Measurements from ENCODE around the gene SMAD3.

Gene SMAD3

GRCh38 chr15:67172172-67172571, 106.8 kb downstream of the SMAD3 start:
- no peak for DNase-seq

- no peak for DNase-seq
Measured at GRCh38 chr15:67173005-67173404, 107.6 kb downstream of the SMAD3 start.

DNA sequence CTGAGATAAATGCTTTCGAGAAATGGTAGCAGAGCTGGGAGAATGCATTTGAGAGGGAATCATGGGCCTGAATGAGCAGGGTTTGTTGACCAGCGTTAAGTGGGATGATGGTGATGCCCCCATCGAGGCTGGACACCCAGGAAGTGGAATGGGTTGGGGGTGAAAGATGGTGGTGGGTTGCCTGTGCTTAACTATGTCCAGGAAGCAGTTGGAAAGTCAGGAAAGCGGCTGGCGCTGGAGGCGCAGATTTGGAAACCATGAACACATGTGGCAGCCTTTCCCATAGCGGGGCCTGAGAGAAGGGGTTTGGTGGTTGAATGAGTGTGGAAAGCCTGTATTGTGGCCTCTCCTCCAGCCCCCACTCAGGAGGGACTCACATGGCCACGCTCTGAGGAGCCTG, 108.4 kb downstream of the SMAD3 start:
- no peak for DNase-seq

DNA sequence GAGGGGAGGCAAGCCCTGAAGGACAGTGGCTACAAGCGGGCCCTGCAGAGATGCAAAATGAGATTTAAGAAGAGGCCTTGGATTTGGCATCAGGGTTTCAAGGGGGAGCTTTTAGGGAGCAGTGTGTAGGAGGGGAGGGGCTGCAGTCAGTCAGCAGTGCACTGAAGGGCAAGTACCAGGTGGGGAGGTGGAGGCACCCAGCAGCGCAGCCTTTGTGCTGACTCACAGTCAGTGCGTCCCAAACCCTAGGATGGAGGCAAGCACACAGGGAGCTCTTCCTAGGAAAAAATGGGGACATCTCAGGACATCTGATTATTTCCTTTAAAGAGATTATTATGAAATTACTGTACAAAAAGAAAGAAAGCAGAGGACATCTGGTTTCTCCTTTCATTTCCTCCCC, 109.0 kb downstream of the SMAD3 start:
- DNase-seq: no peak

DNA sequence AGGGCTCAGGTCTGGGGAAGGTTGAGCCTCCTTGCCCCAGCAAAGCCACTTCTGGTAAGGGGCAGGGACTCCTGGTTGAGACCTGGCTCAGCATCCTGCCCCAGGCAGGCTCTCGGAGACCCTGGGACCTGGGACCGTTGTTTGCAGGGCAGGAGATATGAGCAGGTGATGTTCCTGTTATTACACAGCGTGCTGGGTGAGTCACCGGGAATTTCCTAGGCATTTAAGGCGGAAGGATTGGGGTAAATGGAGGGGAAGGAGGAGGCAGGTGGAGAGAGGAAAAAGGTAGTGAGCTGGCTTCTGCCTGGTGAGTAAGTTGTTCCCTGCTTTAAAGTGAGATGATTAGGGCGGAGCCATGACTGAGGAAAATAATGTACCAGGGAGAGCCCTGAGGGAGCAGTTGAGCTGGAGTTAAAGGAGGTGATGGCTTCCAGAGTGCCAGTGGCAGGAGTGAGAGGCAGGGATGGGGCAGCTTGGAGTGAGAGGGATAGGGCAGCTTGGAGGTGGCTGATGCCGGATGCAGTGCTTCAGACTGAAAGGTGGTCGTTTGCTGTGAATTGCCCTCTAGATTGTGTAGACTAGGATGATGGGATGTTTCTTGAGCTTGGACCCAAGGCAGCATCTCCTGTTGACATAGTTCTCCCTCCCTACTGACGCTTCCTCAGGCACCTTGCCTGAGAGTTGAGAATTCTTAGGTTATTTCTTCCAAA, 109.6 kb downstream of the SMAD3 start:
- DNase-seq: no peak

GRCh38 chr15:67175643-67176071, 110.3 kb downstream of the SMAD3 start:
- no peak for DNase-seq

- DNase-seq: no peak
Measured at GRCh38 chr15:67176195-67176971, 111.0 kb downstream of the SMAD3 start.

DNA sequence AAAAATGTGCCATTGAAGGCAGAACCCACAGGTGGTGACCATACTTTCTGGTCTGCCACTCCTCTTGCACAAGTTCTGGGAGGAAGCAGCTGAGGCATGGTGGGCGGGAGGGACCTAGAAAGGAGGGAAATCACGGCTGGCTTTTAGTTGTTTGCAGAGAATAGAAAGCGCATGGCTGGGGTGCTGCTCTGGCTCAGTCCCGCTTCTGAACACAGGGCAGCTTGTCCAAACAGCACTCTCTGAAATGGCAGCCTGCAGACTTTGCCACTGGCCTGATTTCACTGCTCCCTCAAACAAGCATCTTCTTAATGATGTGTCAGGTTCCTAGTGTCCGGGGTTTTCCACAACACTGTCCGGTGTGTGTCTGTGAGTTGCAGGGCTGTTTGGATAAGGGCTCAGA, 112.3 kb downstream of the SMAD3 start:
- no peak for DNase-seq

DNA sequence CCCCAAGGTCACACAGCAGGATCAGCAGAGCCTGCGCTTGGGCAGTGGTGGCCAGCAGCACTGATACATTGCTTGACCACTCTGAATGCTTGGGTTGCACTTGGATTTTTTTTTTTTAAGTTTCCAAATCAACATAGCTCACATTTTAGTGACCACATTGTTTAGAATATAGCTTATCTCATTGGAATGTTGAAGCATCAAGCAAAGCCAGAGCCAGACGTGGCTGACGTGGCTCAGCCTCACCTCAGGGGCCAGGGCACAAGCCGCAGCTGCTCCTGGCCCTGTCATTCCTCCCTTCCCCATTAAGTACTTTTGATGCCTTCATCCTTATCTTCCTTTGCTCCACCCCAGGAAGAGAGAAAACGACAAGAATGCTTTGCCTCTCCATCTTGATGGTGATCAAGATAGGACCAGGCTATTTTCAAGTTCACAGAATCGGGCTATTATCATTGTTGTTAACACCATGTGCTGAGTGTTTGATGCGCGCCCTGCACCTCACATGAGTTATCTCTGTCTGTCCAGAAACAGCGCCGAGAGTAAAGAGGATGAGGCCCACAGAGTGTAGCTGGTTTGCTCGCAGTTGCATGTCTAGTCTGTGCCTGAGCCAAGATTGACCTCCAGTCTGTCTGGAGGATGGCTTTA, 113.3 kb downstream of the SMAD3 start:
- DNase-seq: no peak

- DNase-seq: no peak
Measured at GRCh38 chr15:67179411-67179995, 114.1 kb downstream of the SMAD3 start.

GRCh38 chr15:67180035-67180434, 114.6 kb downstream of the SMAD3 start:
- no peak for DNase-seq

GRCh38 chr15:67180514-67181191, 115.3 kb downstream of the SMAD3 start:
- no peak for DNase-seq

DNA sequence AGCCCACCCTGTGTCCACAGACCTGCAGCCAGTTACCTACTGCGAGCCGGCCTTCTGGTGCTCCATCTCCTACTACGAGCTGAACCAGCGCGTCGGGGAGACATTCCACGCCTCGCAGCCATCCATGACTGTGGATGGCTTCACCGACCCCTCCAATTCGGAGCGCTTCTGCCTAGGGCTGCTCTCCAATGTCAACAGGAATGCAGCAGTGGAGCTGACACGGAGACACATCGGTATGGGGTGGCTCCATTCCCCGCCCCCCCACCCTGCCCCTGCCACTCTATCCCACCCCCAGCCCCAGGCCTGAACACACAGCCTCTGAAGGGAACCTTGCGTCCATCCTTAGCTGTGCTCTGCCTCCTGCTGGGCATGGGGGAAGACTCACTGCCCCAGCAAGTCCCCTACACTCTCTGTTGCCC, 115.8 kb downstream of the SMAD3 start:
- no peak for DNase-seq

DNA sequence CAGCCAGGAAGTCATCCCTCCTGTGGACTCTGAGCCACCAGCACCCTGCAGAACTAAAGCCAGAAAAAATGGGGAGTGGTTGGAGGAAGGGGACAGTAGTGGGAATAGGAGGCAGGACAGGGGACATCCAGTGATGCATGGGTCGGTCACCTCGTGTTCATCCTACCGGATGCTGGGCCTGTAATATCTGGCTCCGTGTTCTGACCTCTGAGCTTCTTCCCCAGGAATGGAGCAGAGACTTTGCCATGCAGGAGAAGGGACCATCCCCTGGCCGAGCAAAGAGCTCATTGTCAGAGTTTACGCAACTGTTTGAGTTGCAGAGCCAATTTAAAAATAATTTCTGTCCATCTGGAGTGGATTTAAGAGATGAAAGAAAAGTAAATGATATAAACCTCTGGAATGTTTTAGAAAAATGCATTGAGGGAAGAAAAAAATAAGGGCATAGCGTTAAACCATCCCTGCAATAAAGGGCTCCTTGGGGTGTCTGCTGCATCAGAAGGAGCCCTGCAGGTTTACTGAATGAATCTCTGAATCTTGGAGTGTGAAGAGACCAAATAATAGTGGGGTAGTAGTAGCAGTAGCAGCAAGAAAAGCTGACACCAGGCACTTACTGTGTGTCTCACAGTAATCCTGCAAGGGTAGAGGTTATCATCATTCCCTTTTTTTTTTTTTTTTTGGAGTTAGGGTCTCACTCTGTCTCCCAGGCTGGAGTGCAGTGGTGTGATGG, 118.2 kb downstream of the SMAD3 start:
- no peak for DNase-seq

DNA sequence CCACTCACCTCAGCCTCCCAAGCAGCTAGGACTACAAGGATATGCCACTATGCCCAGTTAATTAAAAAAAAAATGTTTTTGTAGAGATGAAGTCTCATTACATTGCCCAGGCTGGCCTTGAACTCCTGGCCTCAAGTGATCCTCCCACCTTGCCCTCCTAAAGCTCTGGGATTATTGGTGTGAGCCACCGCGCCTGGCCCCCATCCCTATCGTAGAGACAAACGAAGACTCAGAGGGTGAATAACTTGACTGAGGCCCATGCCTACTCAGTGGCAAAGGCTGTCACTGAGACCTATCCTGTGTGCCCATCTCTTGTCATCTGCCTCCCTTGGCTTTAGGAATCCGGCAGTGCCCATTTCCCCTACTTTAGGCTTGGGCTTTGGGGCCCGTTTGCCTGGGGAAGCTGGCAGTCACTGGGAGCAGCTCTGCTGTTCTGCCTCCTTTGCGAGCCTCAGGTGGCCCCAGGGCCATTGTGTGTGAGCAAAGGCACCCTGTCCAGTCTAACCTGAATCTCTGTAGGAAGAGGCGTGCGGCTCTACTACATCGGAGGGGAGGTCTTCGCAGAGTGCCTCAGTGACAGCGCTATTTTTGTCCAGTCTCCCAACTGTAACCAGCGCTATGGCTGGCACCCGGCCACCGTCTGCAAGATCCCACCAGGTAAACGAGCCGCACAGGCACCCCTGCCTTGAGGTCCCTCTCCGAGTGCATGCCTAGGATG, 119.0 kb downstream of the SMAD3 start:
- no peak for DNase-seq

- no peak for DNase-seq
Measured at GRCh38 chr15:67185051-67185450, 119.6 kb downstream of the SMAD3 start.

GRCh38 chr15:67185621-67186225, 120.3 kb downstream of the SMAD3 start:
- DNase-seq: no peak

GRCh38 chr15:67186226-67186649, 120.8 kb downstream of the SMAD3 start:
- no peak for DNase-seq

DNA sequence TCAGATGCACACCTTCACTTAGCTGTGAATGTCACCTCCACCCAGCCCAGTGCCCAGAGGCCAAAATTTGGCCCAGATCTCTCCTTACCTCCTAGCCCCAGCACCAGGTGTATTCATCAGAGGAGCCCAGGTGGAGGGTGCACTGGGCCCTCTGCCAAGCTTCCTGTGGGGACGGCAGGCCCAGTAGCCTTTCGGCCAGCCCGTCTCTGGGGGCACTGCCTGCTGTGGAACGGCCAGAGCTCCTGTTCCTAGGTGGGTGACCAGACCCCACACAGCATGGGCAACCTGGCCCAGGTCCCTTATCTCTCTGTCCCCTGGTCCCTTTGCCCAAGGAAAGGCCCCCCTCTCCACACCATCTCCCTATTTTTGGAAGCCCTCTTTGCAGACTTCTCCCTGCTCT, 121.3 kb downstream of the SMAD3 start:
- DNase-seq: no peak

DNA sequence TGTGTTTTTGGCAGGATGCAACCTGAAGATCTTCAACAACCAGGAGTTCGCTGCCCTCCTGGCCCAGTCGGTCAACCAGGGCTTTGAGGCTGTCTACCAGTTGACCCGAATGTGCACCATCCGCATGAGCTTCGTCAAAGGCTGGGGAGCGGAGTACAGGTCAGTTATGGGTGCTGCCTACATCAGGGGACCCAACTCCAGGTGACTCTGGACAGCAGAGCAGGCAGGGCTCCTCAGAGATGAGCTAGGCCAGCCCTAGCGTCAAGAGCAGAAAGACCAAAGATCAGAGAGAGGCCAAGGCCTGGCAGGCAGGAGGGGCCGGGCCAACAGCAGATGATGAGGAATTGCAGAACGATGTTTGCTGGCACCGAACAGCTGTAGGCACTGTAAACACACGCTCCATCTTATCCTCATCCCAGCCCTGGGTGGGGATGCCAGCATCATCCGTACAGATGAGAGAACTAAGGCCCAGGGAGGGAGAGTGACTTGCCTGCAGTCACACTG, 122.0 kb downstream of the SMAD3 start:
- no peak for DNase-seq
